ENCODE data around the gene SOX6. TPM values are rescaled to one million over a fixed set of nuclear protein-coding genes. Genes with fewer than 3 reads are reported as not detected.

The SOX6 gene
- total and polyA plus RNA-seq, 2 of the 13 experiments (the other 11 are each of a cell fraction or from before 2014, with no cell fraction given), result 2.6 to 11.2 TPM

DNA sequence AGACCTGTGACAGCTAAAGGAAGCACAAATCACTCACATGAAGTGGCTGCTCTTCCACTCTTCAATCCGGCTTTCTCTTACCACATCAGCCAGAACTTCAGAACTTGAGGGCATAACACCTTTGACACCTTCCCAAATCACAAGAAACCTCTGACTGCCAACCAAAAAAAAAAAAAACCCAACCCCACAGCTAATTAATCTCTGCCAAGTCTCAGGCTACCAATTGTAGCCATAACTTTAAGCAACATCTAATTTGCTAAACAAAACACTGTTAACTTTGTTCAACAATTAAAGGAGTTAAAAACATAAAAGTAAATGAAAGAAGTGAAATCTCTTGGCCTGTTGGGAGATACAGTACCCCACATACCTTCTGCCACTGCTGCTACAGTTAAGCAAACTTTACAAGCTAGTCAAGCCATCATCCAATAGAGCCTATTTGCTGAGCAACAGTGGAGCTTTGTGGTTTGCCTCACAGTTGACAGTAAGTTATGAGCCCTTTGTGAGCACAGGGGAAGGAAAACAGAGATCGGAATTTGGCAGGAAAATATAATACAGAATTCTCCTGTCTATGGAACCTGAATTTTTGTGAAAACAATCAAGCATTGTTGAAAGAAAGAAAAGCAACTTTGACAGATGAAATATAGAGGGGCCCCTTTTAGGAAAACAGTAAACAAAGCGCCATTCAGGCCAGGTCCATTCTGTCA is at the start of gene SOX6 (continued):
- TF ChIP-seq JUNB (CRISPR knock-in tag; IDR thresholded peaks at IDR 0.05; ENCODE audit: borderline replicate concordance) (no peak; the same call in 1 of the 2 replicates), FOXO1 (CRISPR knock-in tag; IDR thresholded peaks at IDR 0.05) (peak; percentile 50; the same call in 1 of the 2 replicates), ZNF549 (CRISPR knock-in tag; IDR thresholded peaks at IDR 0.05) (no peak), ZNF101 (CRISPR knock-in tag; IDR thresholded peaks at IDR 0.05; ENCODE audit: borderline replicate concordance, low read depth) (no peak), ZNF552 (CRISPR knock-in tag; IDR thresholded peaks at IDR 0.05; ENCODE audit: borderline replicate concordance) (no peak), CAMTA2 (CRISPR knock-in tag; IDR thresholded peaks at IDR 0.05; ENCODE audit: borderline replicate concordance) (no peak), GTF2F1 (IDR thresholded peaks at IDR 0.05; ENCODE audit: low read length) (no peak), ZFP41 (CRISPR knock-in tag; IDR thresholded peaks at IDR 0.05; ENCODE audit: borderline replicate concordance) (no peak), MYC (CRISPR knock-in tag; IDR thresholded peaks at IDR 0.05; ENCODE audit: borderline replicate concordance) (no peak)
- TF ChIP-seq, protein P1, sequence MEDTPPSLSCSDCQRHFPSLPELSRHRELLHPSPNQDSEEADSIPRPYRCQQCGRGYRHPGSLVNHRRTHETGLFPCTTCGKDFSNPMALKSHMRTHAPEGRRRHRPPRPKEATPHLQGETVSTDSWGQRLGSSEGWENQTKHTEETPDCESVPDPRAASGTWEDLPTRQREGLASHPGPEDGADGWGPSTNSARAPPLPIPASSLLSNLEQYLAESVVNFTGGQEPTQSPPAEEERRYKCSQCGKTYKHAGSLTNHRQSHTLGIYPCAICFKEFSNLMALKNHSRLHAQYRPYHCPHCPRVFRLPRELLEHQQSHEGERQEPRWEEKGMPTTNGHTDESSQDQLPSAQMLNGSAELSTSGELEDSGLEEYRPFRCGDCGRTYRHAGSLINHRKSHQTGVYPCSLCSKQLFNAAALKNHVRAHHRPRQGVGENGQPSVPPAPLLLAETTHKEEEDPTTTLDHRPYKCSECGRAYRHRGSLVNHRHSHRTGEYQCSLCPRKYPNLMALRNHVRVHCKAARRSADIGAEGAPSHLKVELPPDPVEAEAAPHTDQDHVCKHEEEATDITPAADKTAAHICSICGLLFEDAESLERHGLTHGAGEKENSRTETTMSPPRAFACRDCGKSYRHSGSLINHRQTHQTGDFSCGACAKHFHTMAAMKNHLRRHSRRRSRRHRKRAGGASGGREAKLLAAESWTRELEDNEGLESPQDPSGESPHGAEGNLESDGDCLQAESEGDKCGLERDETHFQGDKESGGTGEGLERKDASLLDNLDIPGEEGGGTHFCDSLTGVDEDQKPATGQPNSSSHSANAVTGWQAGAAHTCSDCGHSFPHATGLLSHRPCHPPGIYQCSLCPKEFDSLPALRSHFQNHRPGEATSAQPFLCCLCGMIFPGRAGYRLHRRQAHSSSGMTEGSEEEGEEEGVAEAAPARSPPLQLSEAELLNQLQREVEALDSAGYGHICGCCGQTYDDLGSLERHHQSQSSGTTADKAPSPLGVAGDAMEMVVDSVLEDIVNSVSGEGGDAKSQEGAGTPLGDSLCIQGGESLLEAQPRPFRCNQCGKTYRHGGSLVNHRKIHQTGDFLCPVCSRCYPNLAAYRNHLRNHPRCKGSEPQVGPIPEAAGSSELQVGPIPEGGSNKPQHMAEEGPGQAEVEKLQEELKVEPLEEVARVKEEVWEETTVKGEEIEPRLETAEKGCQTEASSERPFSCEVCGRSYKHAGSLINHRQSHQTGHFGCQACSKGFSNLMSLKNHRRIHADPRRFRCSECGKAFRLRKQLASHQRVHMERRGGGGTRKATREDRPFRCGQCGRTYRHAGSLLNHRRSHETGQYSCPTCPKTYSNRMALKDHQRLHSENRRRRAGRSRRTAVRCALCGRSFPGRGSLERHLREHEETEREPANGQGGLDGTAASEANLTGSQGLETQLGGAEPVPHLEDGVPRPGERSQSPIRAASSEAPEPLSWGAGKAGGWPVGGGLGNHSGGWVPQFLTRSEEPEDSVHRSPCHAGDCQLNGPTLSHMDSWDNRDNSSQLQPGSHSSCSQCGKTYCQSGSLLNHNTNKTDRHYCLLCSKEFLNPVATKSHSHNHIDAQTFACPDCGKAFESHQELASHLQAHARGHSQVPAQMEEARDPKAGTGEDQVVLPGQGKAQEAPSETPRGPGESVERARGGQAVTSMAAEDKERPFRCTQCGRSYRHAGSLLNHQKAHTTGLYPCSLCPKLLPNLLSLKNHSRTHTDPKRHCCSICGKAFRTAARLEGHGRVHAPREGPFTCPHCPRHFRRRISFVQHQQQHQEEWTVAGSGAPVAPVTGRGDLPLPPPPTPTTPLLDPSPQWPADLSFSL (CRISPR knock-in tag; IDR thresholded peaks at IDR 0.05), result no peak
- TF ChIP-seq, protein P2, sequence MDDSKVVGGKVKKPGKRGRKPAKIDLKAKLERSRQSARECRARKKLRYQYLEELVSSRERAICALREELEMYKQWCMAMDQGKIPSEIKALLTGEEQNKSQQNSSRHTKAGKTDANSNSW (CRISPR knock-in tag; IDR thresholded peaks at IDR 0.05; ENCODE audit: borderline replicate concordance), result no peak
- TF ChIP-seq, protein P3, sequence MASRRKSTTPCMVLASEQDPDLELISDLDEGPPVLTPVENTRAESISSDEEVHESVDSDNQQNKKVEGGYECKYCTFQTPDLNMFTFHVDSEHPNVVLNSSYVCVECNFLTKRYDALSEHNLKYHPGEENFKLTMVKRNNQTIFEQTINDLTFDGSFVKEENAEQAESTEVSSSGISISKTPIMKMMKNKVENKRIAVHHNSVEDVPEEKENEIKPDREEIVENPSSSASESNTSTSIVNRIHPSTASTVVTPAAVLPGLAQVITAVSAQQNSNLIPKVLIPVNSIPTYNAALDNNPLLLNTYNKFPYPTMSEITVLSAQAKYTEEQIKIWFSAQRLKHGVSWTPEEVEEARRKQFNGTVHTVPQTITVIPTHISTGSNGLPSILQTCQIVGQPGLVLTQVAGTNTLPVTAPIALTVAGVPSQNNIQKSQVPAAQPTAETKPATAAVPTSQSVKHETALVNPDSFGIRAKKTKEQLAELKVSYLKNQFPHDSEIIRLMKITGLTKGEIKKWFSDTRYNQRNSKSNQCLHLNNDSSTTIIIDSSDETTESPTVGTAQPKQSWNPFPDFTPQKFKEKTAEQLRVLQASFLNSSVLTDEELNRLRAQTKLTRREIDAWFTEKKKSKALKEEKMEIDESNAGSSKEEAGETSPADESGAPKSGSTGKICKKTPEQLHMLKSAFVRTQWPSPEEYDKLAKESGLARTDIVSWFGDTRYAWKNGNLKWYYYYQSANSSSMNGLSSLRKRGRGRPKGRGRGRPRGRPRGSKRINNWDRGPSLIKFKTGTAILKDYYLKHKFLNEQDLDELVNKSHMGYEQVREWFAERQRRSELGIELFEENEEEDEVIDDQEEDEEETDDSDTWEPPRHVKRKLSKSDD (CRISPR knock-in tag; IDR thresholded peaks at IDR 0.05; ENCODE audit: low read depth), result no peak
- TF ChIP-seq, protein P4, sequence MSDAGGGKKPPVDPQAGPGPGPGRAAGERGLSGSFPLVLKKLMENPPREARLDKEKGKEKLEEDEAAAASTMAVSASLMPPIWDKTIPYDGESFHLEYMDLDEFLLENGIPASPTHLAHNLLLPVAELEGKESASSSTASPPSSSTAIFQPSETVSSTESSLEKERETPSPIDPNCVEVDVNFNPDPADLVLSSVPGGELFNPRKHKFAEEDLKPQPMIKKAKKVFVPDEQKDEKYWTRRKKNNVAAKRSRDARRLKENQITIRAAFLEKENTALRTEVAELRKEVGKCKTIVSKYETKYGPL (CRISPR knock-in tag; IDR thresholded peaks at IDR 0.05), result no peak
- TF ChIP-seq, protein P5, sequence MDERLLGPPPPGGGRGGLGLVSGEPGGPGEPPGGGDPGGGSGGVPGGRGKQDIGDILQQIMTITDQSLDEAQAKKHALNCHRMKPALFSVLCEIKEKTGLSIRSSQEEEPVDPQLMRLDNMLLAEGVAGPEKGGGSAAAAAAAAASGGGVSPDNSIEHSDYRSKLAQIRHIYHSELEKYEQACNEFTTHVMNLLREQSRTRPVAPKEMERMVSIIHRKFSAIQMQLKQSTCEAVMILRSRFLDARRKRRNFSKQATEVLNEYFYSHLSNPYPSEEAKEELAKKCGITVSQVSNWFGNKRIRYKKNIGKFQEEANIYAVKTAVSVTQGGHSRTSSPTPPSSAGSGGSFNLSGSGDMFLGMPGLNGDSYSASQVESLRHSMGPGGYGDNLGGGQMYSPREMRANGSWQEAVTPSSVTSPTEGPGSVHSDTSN (CRISPR knock-in tag; IDR thresholded peaks at IDR 0.05), result no peak
- TF ChIP-seq, protein P6, sequence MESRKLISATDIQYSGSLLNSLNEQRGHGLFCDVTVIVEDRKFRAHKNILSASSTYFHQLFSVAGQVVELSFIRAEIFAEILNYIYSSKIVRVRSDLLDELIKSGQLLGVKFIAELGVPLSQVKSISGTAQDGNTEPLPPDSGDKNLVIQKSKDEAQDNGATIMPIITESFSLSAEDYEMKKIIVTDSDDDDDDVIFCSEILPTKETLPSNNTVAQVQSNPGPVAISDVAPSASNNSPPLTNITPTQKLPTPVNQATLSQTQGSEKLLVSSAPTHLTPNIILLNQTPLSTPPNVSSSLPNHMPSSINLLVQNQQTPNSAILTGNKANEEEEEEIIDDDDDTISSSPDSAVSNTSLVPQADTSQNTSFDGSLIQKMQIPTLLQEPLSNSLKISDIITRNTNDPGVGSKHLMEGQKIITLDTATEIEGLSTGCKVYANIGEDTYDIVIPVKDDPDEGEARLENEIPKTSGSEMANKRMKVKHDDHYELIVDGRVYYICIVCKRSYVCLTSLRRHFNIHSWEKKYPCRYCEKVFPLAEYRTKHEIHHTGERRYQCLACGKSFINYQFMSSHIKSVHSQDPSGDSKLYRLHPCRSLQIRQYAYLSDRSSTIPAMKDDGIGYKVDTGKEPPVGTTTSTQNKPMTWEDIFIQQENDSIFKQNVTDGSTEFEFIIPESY (CRISPR knock-in tag; IDR thresholded peaks at IDR 0.05), result no peak
